Activated CD8-positive, alpha-beta memory T cell treated with anti-CD3 and anti-CD28 coated beads for 48 hours (primary cell): ENCODE results near the gene BTBD10.

Experiments
- DNase-seq, 3 experiments: peaks; one replicate each; pipeline ENCODE4 v3.0.0-alpha.2; 2020; ENCODE audit warnings: low read depth in 2 of 3, low spot score in 2 of 3

The BTBD10 gene

GRCh38 chr11:13462901-13463778 is at the start of gene BTBD10:
Gene BTBD10 (minus strand): TSS chr11:13463222. CDS start chr11:13445124, 18,098 bp downstream.
- DNase-seq: peak; percentile 69 to 77 (median 75)

GRCh38 chr11:13503393-13503792 is 40.4 kb upstream of the BTBD10 start:
- no peak for DNase-seq

DNA sequence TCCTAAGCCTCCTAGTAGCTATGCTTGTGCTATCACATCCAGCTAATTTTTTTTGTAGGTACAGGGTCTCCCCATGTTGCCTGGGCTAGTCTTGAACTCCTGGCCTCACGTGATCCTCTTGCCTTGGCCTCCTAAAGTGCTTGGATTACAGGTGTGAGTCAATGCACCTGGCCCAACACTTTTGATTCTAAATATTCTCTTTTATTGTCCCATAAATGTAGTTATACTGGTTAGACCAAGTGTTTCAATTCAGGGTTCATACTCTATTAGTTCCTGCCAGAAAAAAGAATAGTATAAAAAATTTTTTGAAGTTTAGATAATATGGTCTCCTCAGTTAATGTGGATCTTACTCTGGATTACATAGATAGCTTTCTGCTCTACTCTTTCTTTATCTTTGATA is 39.5 kb upstream of the BTBD10 start:
- DNase-seq: no peak

- no peak for DNase-seq
These were observed 32.9 kb upstream of the BTBD10 start, which contains the start of gene PTH for GRCh38 chr11:13495929-13496328. Gene PTH (minus strand): TSS chr11:13495997. CDS start chr11:13492855, 3,142 bp downstream.

- no peak for DNase-seq
These were observed 31.0 kb upstream of the BTBD10 start for GRCh38 chr11:13494051-13494450.

GRCh38 chr11:13487661-13488030 is 24.6 kb upstream of the BTBD10 start:
- DNase-seq: no peak

GRCh38 chr11:13486926-13487660 is 24.1 kb upstream of the BTBD10 start:
- peak in 2 of 3 experiments; percentile 19 to 24 for DNase-seq

DNA sequence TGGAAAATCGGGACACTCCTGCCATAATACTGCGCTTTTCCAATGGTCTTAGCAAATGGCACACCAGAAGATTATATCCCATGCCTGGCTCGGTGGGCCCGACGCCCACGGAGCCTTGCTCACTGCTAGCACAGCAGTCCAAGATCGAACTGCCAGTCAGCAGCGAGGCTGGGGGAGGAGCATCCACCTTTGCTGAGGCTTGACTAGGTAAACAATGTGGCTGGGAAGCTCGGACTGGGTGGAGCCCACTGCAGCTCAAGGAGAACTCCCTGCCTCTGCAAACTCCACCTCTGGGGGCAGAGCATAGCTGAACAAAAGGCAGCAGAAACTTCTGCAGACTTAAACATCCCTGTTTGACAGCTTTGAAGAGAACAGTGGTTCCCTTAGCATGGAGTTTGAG is 17.2 kb upstream of the BTBD10 start:
- no peak for DNase-seq

GRCh38 chr11:13479688-13480087 is 16.7 kb upstream of the BTBD10 start:
- DNase-seq: no peak

DNA sequence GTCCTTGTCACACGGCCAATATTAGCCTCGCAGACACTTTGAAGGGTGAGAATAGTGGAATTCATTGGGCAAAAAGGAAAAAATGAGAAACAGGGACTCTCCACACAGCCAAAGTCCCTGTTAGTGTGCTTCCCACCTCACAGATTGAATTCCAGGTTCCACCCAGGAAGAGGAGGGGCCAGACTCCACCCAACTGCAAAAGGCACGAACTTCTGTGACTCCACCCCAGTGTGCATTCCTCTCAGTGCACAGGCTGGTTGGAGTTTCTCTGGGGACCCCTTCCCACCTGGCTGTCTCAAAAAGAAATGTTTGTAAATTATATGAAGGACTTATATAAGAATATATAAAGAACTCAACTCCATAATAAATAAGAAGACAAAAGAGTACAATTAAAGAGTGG is 12.1 kb upstream of the BTBD10 start:
- DNase-seq: no peak

DNA sequence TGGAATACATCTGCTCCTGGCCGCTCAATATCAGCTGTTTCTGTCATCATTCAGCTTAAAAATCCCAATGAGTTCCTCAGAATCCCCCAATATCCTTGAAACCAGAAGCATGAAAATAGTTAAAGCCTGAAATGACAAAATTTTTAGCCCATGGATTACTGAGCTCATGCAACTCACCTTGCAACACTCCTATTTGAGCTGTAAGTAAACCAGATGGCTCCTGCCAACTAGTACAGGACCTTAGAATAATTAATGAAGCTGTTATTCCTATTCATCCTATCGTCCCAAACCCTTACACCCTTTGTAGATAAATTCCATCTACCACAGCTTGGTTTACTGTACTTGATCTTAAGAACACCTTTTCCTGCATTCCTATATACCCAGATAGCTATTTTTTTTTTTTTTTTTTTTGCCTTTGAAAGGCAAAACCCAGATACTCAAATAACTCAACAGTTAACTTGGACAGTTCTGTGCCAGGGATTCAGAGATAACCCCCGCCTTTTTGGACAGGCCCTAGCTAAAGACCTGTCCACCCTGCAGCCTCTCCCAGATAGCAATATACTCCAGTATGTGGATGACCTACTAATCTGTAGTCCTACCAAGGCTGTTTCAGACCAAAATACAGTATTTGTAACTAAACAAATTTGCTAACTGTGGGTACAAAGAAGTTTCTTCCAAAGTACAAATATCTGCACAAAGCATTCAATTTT is 10.1 kb upstream of the BTBD10 start:
- no peak for DNase-seq

GRCh38 chr11:13468750-13469149 is 5.7 kb upstream of the BTBD10 start:
- no peak for DNase-seq

GRCh38 chr11:13465909-13466371 is 2.9 kb upstream of the BTBD10 start:
- no peak for DNase-seq

DNA sequence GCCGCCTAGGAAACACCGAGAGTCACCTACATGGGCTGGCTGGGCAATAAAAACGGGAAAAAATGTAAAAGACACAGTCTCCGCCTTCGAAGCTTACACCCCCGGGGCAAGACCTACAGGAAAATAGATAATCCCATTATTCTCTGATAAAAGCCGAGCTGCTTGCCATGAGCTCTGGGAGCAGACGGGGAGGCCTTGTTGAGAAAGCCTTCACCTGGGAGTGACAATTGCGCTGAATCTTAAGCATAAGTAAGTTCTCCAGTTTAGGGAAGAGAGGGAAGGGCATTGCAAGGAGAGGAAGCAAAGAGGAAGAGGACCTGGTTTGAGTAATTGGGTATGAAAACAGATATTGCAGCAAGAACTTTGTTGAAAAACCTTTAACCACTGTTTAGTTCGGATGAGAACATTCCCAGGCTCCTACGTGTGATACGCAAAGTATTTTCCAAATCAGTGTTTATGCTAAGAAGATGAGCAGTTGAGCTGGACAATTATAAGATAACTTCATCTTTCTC is 813 bp upstream of the BTBD10 start:
- DNase-seq: no peak

GRCh38 chr11:13462311-13462900 is 616 bp downstream of the BTBD10 start:
- DNase-seq: peak in 2 of 3 experiments; percentile 24 to 43

DNA sequence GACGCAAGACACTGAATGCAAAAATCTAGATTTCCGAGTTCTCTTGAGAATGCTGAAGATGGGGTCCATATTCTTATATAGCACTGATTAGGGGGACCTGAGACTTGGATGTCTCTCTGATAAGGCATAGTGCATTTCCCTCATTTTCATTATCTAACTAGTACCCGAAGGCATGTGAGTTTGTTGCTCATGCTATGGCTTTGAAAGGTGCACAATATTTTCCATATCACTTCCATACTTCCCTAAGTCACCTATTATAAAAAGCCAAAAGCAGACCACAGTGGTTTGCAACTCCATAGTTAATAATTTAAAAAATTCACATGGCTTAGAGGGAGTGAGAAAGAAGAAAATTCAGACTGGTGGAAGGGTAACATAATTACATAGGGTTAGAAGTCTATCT is 1.7 kb downstream of the BTBD10 start:
- no peak for DNase-seq

GRCh38 chr11:13450832-13451397 is 12.1 kb downstream of the BTBD10 start:
- no peak for DNase-seq

- no peak for DNase-seq
These were observed 13.5 kb downstream of the BTBD10 start for GRCh38 chr11:13449522-13449921.

DNA sequence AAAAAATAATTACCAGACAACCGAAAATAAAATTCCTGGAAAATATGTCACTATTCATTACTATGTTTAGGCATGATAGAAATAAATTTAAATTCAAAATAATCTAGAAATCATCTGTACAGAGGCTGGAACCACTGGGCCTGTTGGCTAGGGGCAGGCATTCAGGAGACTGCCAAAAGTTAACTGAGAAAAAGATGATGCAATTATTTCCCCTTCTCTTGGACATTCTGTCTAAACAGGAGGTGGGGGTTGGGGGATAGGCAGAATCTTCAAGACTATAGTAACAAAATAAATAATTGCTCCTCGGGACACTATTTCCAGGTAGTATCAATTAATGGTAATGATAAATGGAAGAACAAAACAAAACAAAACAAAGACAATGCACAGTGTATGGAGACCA is 14.1 kb downstream of the BTBD10 start:
- no peak for DNase-seq

GRCh38 chr11:13446444-13446843 is 16.6 kb downstream of the BTBD10 start:
- DNase-seq: no peak

DNA sequence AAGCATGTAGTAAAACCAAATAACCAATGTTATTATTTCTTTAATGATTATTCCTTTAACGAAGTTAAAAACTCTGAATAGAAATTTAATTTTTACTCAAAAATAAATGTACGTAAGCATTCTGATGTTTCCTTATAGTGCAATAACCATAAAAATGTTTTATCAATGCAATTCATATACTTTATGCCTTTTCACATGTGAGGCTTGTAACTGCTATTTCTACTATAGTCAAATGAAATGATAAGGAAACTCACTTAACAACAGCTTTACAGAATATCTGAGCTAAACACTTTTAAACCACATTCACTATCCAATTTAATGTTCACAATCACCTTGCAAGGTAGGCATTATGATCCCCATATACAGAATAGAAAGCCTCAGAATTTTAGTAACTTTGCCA is 17.4 kb downstream of the BTBD10 start:
- DNase-seq: no peak
